Body of pancreas (tissue), 4 donors: ENCODE measurements around the gene ST6GAL1. TPM values are rescaled to one million over a fixed set of nuclear protein-coding genes. Genes with fewer than 3 reads are reported as not detected.

Source experiments
- ATAC-seq: fragments of 150-250 bp; one replicate; pipeline ENCODE4 v1.9.1; 2016
- DNase-seq, 4 donors: peaks; one replicate each; pipeline ENCODE4 v3.0.0-alpha.2; 2019
- H3K27ac ChIP-seq, 4 donors: fragments of 200-600 bp; sonication (generic); 1 replicate in 3 of 4; 2 replicates in 1 of 4; pipeline versions ENCODE4 v1.5.1 to v1.6.1; 2016 to 2019; ENCODE audit warnings: mild to moderate bottlenecking in 1 of 4, mixed read lengths in 1 of 4, moderate library complexity in 1 of 4
- H3K27me3 ChIP-seq, 2 donors: fragments of 200-600 bp; sonication (generic); one replicate each; pipeline ENCODE4 v1.6.0; 2016; ENCODE audit warnings: mild to moderate bottlenecking in 1 of 2
- H3K36me3 ChIP-seq, 2 donors: fragments of 200-600 bp; sonication (generic); replicated peaks in 1 of 2; 2 replicates each; pipeline ENCODE4 v1.5.1; 2016; ENCODE audit warnings: low read depth in 2 of 2; ENCODE audit not compliant: insufficient read depth in 1 of 2
- H3K4me1 ChIP-seq: fragments of 200-600 bp; sonication (generic); one replicate; pipeline ENCODE4 v1.6.0; 2016
- H3K4me3 ChIP-seq, 2 donors: fragments of 200-600 bp; sonication (generic); 1 replicate in 1 of 2; 2 replicates in 1 of 2; pipeline ENCODE4 v1.5.1; 2016 to 2019
- H3K9me3 ChIP-seq, 3 donors: fragments of 200-600 bp; sonication (generic); 1 replicate in 2 of 3; 2 replicates in 1 of 3; pipeline ENCODE4 v1.5.1; 2016
- POLR2A ChIP-seq, 3 donors: fragments of 450-650 bp; IDR thresholded peaks; one replicate each; pipeline ENCODE4 v1.6.1; 2016; ENCODE audit warnings: antibody characterized with exemption in 3 of 3, mild to moderate bottlenecking in 2 of 3
- WGBS, 2 donors: methylation state at CpG; one replicate each; pipeline ENCODE4 v1.1.5; 2017; 5-methylcytosine and 5-hydroxymethylcytosine counted together
- intact Hi-C: fragments of 100-400 bp; cut with DNase I; formaldehyde crosslinking; loops from one replicate; pipeline ENCODE4 v1.15.1; 2023
- total RNA-seq, 2 donors: library from RNA; depleted of rRNA; stranded (reverse); fragments of >200 nt; gene quantifications; one replicate each; pipeline ENCODE4 v1.1.0, GENCODE V29; 2016
- TF ChIP-seq, protein P1 (sequence below), 7 experiments: fragments of 450-650 bp in 4 of 7; fragments of 200-600 bp in 3 of 7; sonication (generic) in 3 of 7; IDR thresholded peaks; one replicate each; pipeline ENCODE4 v1.5.1; 2016 to 2019; ENCODE audit warnings: antibody characterized with exemption in 7 of 7

ST6GAL1 gene
- total RNA-seq, 2 donors from 2014 or later, result 10.2 to 12.2 TPM

DNA sequence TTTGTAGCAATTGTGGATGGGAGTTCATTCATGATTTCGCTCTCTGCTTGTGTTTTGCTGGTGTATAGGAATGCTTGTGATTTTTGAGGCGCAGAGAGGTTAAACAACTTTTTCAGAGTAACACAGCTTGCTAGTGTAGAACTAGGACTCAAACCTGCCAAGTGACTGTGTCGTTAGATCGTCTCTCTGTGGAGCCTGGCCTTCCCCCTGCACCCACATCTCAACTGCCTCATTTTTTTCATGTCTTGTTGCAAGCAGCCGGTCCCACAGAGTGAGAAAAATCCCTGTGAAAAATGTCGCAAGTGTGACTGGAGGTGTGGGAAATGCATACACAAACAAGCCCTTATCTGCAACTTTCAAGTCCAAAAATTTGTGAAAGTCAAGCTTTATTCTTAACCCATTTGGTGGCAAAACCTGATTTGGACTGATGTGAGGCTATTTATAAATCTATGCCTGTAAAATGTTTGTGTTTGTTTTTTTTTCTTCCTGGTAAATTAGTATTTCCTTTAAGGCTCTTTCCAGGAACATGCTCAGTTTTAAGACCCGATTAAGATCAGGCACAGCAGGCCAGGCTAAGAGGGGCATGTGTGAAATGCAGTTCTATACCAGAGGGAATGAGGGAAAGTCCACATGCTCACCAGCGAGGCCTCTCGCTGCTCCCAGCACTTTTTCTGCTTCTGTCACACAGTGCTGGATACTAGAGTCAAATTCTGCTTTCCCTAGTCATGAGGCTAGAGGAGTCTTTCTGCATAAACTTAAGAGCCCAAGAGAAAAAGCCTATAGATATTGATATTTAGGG is 25.8 kb downstream of the ST6GAL1 start:
- Histone ChIP-seq H3K36me3 (no peaks in the 10 kb centered on the region), H3K27me3 (no peaks in the 10 kb centered on the region), H3K4me3 (no peak overlapping the region), H3K9me3 (no peaks in the 10 kb centered on the region), H3K27ac (peak overlapping the region in 1 of 4 donors; percentile 38), H3K4me1 (no peaks in the 10 kb centered on the region)
- DNase-seq (no peak), ATAC-seq (no peak)
- intact Hi-C loops, result no loop called here
- TF ChIP-seq, protein P1, sequence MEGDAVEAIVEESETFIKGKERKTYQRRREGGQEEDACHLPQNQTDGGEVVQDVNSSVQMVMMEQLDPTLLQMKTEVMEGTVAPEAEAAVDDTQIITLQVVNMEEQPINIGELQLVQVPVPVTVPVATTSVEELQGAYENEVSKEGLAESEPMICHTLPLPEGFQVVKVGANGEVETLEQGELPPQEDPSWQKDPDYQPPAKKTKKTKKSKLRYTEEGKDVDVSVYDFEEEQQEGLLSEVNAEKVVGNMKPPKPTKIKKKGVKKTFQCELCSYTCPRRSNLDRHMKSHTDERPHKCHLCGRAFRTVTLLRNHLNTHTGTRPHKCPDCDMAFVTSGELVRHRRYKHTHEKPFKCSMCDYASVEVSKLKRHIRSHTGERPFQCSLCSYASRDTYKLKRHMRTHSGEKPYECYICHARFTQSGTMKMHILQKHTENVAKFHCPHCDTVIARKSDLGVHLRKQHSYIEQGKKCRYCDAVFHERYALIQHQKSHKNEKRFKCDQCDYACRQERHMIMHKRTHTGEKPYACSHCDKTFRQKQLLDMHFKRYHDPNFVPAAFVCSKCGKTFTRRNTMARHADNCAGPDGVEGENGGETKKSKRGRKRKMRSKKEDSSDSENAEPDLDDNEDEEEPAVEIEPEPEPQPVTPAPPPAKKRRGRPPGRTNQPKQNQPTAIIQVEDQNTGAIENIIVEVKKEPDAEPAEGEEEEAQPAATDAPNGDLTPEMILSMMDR (IDR thresholded peaks at IDR 0.05), result no peak
- no peak for TF ChIP-seq POLR2A (IDR thresholded peaks at IDR 0.05)
- 32 to 38% methylated on average over 9 of the region's 9 CpGs for WGBS, 2 donors

GRCh38 chr3:186959029-186959624 is 28.8 kb downstream of the ST6GAL1 start:
- ATAC-seq, result no peak

GRCh38 chr3:186960347-186960746 is 30.0 kb downstream of the ST6GAL1 start:
- TF ChIP-seq, protein P1 (IDR thresholded peaks at IDR 0.05), result no peak
- TF ChIP-seq POLR2A (IDR thresholded peaks at IDR 0.05), result no peak
- WGBS, 2 donors, result 61 to 66% methylated on average over 4 of the region's 4 CpGs
- Histone ChIP-seq H3K27ac (no peak overlapping the region), H3K27me3 (no peaks in the 10 kb centered on the region), H3K4me1 (no peaks in the 10 kb centered on the region), H3K36me3 (no peaks in the 10 kb centered on the region), H3K9me3 (no peaks in the 10 kb centered on the region), H3K4me3 (no peak overlapping the region)
- DNase-seq (no peak), ATAC-seq (no peak)
- intact Hi-C loops, result no loop called here

More at GRCh38 chr3:186959029-186959624, 28.8 kb downstream of the ST6GAL1 start:
- Histone ChIP-seq H3K4me1 (no peaks in the 10 kb centered on the region), H3K9me3 (no peaks in the 10 kb centered on the region), H3K36me3 (no peaks in the 10 kb centered on the region), H3K4me3 (no peak overlapping the region), H3K27ac (no peak overlapping the region), H3K27me3 (no peaks in the 10 kb centered on the region)
- TF ChIP-seq, protein P1 (IDR thresholded peaks at IDR 0.05), result no peak
- no peak for TF ChIP-seq POLR2A (IDR thresholded peaks at IDR 0.05)
- no peak for DNase-seq
- WGBS, 2 donors, result 74 to 81% methylated on average over 3 of the region's 3 CpGs
- intact Hi-C loops, result no loop called here

- Histone ChIP-seq H3K27me3 (no peaks in the 10 kb centered on the region), H3K9me3 (no peaks in the 10 kb centered on the region), H3K36me3 (no peaks in the 10 kb centered on the region), H3K4me3 (no peak overlapping the region), H3K27ac (no peak overlapping the region), H3K4me1 (no peaks in the 10 kb centered on the region)
- intact Hi-C loops, result no loop called here
- 26 to 47% methylated on average over 1 of the region's 1 CpG for WGBS, 2 donors
- DNase-seq, result no peak
- TF ChIP-seq POLR2A (IDR thresholded peaks at IDR 0.05), result no peak
- TF ChIP-seq, protein P1 (IDR thresholded peaks at IDR 0.05), result no peak
- ATAC-seq, result no peak
Measured at GRCh38 chr3:186962445-186962844, 32.1 kb downstream of the ST6GAL1 start.
